ENCODE results near the gene HSPG2.
"Not testable (repeated sequence)": the region's sequence is repeated elsewhere in the genome, so short reads cannot be mapped to it uniquely, and the experiment has no call there.

Gene HSPG2

GRCh38 chr1:21914880-21915640, 22.1 kb downstream of the HSPG2 start:
- in situ Hi-C loops (cut with MboI; ENCODE audit: low sequenced_read_pairs) = no loop called here

DNA sequence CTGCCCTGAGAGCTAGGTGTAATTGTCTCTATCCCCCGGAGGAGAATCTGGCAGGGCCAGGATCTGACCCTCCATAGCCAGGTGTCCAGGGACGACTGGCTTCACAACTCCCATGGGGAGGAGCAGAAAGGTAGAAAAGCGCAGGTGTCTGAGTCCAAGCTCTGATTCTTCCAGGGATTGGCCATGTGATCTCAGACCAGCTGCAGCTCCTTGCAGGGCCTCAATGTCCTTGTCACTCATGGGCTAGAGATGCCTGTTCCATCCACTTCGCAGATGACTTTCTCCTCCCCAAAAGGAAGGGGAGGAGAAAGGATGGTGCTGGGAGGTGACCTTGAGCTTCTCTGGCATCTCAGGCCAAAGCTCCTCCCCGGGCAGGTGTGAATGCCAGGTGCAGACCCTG, 22.7 kb downstream of the HSPG2 start:
- in situ Hi-C loops (cut with MboI; ENCODE audit: low sequenced_read_pairs) = no loop called here

DNA sequence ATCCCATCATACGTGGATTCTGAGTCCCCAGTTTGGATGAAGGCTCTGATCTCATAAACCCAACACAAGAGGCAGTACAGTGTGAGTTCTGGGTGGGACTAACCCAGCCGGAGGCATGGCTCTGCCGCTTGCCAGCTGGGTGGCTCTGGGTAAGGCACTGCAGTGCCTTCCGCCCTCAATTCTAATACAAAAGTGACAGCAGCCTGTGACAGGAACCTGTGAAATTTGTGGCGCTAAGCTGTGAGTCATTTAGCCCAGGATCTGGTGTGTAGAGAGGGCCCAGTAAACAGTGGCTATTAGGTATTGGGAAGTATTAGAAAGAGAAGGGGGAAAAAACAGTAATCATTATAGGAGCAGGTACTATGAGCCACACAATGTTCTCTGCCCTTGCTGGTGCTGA, 23.3 kb downstream of the HSPG2 start:
- in situ Hi-C loops (cut with MboI; ENCODE audit: low sequenced_read_pairs) = no loop called here

GRCh38 chr1:21913258-21913657, 23.9 kb downstream of the HSPG2 start:
- in situ Hi-C loops (cut with MboI; ENCODE audit: low sequenced_read_pairs) = no loop called here

DNA sequence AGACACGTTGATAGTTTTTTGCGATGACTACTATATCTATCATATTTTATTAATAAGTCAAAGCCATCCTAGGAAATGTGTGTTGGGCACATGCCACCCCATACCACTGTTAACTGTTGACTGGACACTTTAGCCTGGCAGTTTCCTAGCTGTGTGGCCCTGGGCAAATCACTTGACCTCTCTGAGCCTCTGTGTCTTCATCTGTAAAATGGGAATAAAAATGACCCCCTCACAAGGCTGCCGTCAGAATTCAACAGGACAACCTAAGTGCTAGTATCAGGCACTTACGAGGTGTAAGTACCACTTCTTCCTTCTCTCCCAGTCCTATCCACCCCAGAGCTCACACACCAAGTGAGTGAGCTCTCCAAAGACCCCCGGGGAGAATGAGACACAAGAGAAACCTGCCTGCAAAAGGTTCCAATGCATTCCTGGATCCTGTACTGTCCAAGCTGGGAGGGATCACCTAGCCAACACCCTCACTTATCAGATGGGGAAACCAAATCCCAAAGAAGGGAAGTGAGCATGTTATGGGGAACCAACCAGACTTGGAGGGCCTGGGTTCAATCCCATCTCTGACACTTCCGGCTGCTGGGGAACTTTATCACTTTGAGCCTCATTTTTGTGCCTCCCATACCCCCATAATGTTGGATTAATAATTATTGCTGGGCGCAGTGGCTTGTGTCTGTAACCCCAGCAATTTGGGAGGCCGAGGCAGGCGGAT, 24.9 kb downstream of the HSPG2 start:
- in situ Hi-C loops (cut with MboI; ENCODE audit: low sequenced_read_pairs) = no loop called here

DNA sequence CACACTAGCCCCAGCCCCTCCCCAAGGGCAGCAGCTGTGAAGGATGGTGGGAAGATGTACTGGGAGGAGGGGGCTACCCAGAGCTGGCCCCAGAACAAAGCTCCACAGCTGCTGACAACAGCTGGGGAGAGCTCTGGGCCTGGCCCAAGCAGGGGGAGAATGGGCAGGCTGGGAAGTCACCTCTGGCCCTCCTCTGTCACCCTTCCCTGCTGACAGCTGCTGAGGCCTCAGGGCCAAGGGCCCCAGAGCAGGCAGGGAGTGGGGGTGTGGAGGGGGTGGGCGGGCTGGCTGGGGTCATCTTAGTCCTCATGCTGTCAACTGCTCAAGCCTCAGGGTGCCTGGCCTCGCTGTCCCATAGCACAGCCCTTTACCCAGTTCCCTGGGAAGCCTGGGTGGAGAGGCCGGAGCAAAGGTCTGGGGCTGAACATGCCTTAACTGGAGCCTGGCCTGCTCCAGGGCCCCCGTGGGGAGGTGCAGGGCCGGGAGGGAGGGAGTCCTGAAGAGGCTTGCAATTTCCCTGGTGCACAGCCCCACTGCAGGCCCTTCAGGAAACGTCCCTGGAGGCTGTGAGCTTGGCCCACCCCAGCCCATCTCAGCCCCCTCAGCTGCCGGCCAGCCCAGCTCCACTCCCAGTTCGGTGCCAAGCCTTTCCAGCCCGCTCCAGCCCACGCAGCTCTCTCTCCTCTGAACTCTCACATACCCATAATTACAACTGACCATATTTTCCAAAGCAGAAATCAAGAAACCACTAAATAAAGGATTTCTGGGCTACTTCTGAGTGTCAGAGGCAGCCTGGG, 25.7 kb downstream of the HSPG2 start:
- in situ Hi-C loops (cut with MboI; ENCODE audit: low sequenced_read_pairs) = no loop called here

DNA sequence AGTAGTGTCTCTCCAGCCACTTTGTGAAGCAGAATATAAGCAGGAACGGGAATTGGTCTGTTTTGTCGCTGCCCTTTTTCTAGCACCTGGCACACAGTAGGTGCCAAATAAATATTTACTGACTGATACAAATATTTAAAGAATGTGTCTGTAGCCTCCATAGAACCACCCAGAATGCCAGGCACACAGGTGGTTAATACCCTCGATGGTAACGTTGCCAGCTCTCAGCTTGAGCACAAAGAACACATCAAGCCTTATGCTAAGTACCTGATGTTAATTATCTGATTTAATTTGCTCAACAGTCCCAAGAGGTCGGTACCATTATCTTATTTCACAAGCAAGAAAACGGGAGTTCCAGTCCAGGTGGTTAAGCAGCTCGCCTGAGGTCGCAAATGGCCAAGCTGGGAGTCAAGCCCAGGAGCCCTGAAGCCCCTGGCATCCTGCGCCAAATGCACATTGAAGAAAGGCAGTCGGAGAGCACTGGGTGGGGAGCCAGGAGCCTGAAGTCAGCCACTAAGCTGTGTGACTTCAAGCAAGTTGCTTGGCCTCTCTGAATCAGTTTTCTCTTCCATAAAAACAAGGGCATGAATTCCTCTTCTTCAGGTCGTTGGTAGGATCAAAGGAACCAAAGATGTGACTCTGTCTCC, 26.4 kb downstream of the HSPG2 start:
- in situ Hi-C loops (cut with MboI; ENCODE audit: low sequenced_read_pairs) = no loop called here

DNA sequence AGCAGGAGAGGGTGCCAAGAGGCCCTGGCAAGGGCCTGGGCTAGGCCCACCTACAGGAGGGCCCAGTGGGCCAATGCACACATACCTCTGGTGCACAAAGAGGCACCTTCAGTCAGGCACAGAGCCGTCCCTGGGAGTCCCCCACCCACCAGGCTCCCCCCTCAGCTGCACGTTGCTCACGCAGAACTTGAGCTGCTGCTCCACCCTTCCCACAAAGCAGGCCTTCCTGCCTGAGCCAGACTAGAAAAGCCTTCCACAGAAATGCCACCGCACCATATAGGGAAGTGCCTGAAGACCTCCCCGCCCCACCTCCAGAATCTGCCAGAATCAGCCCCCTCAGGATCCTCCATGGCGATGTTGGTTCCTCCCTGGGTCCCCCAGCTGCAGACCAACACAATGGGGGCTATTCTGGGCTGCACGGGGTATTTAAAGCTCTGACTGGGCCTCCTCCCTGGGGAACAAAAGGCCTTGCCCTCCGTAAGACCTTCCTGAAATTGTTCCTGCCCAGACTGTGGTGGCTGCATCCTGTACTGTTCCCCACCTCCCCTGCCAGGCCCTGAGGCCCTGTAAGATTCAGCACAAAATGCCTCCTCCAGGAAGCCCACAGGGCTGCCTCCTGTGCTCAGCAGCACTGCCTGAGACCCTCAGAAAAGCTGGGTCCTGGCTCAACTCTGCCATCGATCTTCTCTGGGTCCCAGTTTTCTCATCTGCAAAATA, 27.2 kb downstream of the HSPG2 start:
- in situ Hi-C loops (cut with MboI; ENCODE audit: low sequenced_read_pairs) = no loop called here

GRCh38 chr1:21909286-21909759, 27.8 kb downstream of the HSPG2 start:
- in situ Hi-C loops (cut with MboI; ENCODE audit: low sequenced_read_pairs) = no loop called here

- in situ Hi-C loops (cut with MboI; ENCODE audit: low sequenced_read_pairs) = not testable (repeated sequence)
Observed at GRCh38 chr1:21907737-21908534, 29.2 kb downstream of the HSPG2 start.

DNA sequence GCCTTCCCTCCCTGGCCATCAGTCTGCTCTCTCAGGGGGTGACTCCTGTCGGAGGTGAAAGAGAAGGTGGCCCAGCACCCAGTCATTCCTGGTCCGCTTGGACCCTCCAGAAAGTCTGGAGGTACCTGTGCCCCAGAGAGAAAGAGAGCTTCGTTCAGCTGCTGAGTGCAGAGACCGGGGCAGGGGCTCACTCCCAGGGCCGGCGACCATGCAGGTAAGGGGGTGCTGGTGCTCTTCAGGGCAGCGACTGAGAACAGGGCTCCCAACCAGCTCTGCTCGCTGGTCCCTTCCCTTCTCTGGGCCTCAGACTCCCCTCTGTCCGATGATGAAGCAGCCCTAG, 30.1 kb downstream of the HSPG2 start:
- in situ Hi-C loops (cut with MboI; ENCODE audit: low sequenced_read_pairs) = no loop called here

- in situ Hi-C loops (cut with MboI; ENCODE audit: low sequenced_read_pairs) = no loop called here
Observed at GRCh38 chr1:21906173-21907078, 30.7 kb downstream of the HSPG2 start.

- in situ Hi-C loops (cut with MboI; ENCODE audit: low sequenced_read_pairs) = no loop called here
Observed at GRCh38 chr1:21904704-21905520, 32.2 kb downstream of the HSPG2 start.

DNA sequence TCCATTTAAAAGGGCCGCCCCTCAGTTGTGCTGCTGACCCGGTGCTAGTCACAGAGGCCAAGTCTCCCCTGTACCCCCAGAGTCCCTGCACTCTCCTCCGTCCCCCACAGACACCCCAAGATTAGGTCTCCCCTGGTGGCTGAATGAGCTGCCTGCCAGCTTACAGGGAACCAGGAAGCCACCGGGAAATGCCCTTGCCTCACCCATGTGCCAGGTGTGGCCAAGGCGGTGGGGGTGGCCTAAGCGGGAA, 32.7 kb downstream of the HSPG2 start:
- in situ Hi-C loops (cut with MboI; ENCODE audit: low sequenced_read_pairs) = no loop called here

- in situ Hi-C loops (cut with MboI; ENCODE audit: low sequenced_read_pairs) = no loop called here
Observed at GRCh38 chr1:21903638-21904453, 33.3 kb downstream of the HSPG2 start.

DNA sequence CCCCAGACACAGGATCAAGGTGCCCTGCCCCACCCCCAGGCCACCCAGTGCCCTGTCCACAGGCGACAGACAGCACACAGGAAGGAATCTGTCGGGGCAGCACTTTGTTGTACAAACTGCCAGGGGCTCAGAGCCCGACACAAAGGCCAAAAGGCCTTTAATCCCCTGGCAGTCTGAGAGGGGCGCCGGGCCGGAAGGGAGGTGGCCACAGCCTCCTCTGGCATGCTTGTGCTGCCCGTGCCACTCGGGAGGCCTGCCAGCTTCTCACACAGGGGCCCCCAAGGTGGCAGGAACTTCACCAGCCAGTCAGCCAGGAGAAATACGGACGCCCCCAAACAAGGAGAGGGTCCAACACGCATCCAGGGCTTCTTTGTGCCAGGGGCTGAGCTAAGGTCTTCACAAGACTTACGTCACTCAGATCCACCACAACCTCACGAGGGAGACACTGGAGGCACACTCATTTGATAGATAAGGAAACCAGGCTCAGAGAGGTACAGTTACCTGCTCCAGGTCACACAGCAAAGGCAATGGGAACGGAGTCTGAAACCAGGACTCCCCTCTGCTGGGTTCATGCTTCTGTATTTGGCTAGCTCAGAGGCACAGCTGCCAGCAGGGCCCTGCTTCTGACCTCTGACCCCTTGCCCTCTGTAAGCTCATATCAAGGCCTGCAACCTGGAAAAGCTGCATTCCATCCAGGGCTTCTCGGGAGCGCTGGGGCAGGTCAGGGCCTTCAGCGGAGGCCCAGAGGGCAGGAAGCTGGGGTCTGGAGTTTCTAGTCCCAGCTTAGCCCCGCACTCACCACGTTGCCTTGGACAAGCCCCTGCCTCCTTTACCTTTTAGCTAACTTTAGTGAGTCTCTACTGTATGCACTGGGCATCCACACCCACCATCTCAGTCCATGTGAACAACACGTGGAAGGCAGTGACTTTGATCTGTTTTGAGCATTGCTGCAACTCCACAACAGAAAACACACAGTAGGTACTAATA, 34.8 kb downstream of the HSPG2 start:
- in situ Hi-C loops (cut with MboI; ENCODE audit: low sequenced_read_pairs) = no loop called here
